ENCODE measurements around the gene LINGO4.
"Not testable (repeated sequence)": the region's sequence is repeated elsewhere in the genome, so short reads cannot be mapped to it uniquely, and the experiment has no call there.

The LINGO4 gene

DNA sequence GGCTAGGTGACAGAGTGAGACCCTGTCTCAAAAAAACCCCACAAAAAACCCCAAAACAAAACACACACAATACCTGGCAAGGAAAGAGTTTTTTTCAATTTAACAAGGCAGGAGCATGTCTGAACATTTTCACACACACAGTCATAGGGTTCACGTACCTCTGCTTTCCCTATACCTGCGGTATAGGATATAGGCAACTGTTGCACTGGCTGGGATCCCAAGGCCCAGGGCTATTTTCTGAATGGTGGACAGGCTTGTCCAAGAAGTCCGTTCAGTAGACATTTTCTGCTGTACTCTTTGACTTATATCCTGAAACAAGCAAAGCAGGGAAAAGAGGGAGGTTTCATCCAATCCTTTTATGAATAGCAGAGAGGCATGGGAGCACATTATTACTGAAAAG is 22.5 kb downstream of the LINGO4 start (continued):
- TF ChIP-seq ISL1 (CRISPR knock-in tag; IDR thresholded peaks at IDR 0.05) (no peak), SNAI2 (CRISPR knock-in tag; IDR thresholded peaks at IDR 0.05) (no peak)
- TF ChIP-seq, protein P1, sequence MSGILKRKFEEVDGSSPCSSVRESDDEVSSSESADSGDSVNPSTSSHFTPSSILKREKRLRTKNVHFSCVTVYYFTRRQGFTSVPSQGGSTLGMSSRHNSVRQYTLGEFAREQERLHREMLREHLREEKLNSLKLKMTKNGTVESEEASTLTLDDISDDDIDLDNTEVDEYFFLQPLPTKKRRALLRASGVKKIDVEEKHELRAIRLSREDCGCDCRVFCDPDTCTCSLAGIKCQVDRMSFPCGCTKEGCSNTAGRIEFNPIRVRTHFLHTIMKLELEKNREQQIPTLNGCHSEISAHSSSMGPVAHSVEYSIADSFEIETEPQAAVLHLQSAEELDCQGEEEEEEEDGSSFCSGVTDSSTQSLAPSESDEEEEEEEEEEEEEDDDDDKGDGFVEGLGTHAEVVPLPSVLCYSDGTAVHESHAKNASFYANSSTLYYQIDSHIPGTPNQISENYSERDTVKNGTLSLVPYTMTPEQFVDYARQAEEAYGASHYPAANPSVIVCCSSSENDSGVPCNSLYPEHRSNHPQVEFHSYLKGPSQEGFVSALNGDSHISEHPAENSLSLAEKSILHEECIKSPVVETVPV (CRISPR knock-in tag; IDR thresholded peaks at IDR 0.05) = no peak

DNA sequence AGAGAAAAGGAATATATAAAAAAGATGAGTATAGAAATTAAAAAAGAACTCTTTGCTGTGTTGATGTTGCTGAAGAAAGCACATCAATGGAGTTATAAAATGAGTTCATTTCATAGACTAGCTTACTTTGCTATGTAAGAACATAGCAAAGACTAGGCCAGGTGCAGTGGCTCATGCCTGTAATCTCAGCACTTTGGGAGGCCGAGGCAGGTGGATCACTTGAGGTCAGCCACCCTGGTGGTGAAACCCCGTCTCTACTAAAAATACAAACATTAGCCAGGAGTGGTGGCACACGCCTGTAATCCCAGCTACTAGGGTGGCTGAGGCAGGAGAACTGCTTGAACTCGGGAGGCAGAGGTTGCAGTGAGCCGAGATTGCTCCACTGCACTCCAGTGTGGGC is 23.2 kb downstream of the LINGO4 start:
- ATAC-seq = not testable (repeated sequence)

DNA sequence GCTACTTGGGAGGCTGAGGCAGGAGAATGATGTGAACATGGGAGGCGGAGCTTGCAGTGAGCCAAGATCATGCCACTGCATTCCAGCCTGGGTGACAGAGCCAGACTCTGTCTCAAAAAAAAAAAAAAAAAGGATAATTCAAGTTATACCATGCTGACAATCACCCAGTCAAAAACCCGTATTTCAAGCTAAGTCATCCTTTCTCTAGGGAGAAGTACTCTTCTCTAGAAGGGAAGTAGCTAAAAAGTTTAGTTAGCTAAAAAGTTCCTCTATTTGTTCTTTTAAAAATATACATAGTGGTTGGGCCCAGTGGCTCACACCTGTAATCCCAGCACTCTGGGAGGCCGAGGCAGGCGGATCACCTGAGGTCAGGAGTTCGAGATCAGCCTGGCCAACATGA is 24.5 kb downstream of the LINGO4 start:
- ATAC-seq = not testable (repeated sequence)

DNA sequence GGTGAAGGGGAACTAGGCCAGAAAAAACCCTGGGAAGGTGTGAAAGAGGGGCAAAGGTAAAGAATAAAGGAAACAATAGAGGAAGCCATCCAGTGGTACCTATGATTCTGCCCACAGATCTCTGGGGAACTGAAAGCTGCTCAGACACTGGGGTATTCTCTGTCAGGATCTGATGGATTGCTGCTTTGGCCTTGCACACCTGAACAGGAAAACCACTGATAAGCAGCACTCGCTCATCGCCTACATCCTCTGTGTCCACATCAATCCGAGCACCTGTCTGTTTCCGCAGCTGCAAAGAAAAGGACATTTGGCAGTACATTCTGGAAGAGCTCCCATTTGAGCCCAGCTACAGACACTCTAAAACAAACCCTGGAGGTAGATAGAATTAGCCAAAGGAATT is 25.4 kb downstream of the LINGO4 start:
- TF ChIP-seq ARNTL (CRISPR knock-in tag; IDR thresholded peaks at IDR 0.05; ENCODE audit: borderline replicate concordance, low read depth) = no peak
- TF ChIP-seq, protein P2, sequence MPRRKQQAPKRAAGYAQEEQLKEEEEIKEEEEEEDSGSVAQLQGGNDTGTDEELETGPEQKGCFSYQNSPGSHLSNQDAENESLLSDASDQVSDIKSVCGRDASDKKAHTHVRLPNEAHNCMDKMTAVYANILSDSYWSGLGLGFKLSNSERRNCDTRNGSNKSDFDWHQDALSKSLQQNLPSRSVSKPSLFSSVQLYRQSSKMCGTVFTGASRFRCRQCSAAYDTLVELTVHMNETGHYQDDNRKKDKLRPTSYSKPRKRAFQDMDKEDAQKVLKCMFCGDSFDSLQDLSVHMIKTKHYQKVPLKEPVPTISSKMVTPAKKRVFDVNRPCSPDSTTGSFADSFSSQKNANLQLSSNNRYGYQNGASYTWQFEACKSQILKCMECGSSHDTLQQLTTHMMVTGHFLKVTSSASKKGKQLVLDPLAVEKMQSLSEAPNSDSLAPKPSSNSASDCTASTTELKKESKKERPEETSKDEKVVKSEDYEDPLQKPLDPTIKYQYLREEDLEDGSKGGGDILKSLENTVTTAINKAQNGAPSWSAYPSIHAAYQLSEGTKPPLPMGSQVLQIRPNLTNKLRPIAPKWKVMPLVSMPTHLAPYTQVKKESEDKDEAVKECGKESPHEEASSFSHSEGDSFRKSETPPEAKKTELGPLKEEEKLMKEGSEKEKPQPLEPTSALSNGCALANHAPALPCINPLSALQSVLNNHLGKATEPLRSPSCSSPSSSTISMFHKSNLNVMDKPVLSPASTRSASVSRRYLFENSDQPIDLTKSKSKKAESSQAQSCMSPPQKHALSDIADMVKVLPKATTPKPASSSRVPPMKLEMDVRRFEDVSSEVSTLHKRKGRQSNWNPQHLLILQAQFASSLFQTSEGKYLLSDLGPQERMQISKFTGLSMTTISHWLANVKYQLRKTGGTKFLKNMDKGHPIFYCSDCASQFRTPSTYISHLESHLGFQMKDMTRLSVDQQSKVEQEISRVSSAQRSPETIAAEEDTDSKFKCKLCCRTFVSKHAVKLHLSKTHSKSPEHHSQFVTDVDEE (CRISPR knock-in tag; IDR thresholded peaks at IDR 0.05) = no peak
- no peak for TF ChIP-seq ZC3H10 (CRISPR knock-in tag; IDR thresholded peaks at IDR 0.05)
- TF ChIP-seq, protein P3, sequence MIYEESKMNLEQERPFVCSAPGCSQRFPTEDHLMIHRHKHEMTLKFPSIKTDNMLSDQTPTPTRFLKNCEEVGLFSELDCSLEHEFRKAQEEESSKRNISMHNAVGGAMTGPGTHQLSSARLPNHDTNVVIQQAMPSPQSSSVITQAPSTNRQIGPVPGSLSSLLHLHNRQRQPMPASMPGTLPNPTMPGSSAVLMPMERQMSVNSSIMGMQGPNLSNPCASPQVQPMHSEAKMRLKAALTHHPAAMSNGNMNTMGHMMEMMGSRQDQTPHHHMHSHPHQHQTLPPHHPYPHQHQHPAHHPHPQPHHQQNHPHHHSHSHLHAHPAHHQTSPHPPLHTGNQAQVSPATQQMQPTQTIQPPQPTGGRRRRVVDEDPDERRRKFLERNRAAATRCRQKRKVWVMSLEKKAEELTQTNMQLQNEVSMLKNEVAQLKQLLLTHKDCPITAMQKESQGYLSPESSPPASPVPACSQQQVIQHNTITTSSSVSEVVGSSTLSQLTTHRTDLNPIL (CRISPR knock-in tag; IDR thresholded peaks at IDR 0.05; ENCODE audit: low read depth) = no peak
- no peak for TF ChIP-seq CSDC2 (CRISPR knock-in tag; IDR thresholded peaks at IDR 0.05)
- TF ChIP-seq ISL1 (CRISPR knock-in tag; IDR thresholded peaks at IDR 0.05) = no peak
- TF ChIP-seq, protein P1 (CRISPR knock-in tag; IDR thresholded peaks at IDR 0.05) = no peak
- no peak for TF ChIP-seq ZNF8 (CRISPR knock-in tag; IDR thresholded peaks at IDR 0.05)
- TF ChIP-seq, protein P4, sequence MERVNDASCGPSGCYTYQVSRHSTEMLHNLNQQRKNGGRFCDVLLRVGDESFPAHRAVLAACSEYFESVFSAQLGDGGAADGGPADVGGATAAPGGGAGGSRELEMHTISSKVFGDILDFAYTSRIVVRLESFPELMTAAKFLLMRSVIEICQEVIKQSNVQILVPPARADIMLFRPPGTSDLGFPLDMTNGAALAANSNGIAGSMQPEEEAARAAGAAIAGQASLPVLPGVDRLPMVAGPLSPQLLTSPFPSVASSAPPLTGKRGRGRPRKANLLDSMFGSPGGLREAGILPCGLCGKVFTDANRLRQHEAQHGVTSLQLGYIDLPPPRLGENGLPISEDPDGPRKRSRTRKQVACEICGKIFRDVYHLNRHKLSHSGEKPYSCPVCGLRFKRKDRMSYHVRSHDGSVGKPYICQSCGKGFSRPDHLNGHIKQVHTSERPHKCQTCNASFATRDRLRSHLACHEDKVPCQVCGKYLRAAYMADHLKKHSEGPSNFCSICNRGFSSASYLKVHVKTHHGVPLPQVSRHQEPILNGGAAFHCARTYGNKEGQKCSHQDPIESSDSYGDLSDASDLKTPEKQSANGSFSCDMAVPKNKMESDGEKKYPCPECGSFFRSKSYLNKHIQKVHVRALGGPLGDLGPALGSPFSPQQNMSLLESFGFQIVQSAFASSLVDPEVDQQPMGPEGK (CRISPR knock-in tag; IDR thresholded peaks at IDR 0.05; ENCODE audit: borderline replicate concordance) = no peak
- no peak for TF ChIP-seq GLIS3 (CRISPR knock-in tag; IDR thresholded peaks at IDR 0.05)
- no peak for TF ChIP-seq PPARA (CRISPR knock-in tag; IDR thresholded peaks at IDR 0.05; ENCODE audit: borderline replicate concordance)
- TF ChIP-seq TCF4 (CRISPR knock-in tag; IDR thresholded peaks at IDR 0.05; ENCODE audit: borderline replicate concordance) = no peak
- no peak for TF ChIP-seq ZNF70 (CRISPR knock-in tag; IDR thresholded peaks at IDR 0.05)
- no peak for TF ChIP-seq RARB (CRISPR knock-in tag; IDR thresholded peaks at IDR 0.05)
- TF ChIP-seq TOX (CRISPR knock-in tag; IDR thresholded peaks at IDR 0.05; ENCODE audit: borderline replicate concordance) = no peak
- TF ChIP-seq BACH2 (CRISPR knock-in tag; IDR thresholded peaks at IDR 0.05; ENCODE audit: borderline replicate concordance) = no peak
- TF ChIP-seq ZFP3 (CRISPR knock-in tag; IDR thresholded peaks at IDR 0.05) = no peak
- no peak for ATAC-seq

DNA sequence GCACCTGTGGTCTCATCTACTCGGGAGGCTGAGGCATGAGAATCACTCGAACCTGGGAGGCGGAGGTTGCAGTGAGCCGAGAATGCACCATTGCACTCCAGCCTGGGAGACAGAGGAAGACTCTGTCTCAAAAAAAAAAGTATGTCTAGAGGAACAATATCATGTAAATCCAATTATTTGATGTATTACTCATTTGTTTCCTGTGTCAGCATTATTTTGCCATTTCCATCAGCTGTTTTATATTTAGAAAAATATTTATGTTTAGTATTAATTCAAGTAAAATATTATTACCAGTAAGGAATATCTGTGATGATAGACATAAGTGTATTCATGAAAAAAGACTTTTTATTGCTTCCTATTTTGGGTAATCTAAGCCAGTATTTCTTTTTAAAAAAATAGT is 27.9 kb downstream of the LINGO4 start:
- no peak for ATAC-seq
- TF ChIP-seq BACH2 (CRISPR knock-in tag; IDR thresholded peaks at IDR 0.05; ENCODE audit: borderline replicate concordance) = no peak
- TF ChIP-seq TCF4 (CRISPR knock-in tag; IDR thresholded peaks at IDR 0.05; ENCODE audit: borderline replicate concordance) = no peak
- no peak for TF ChIP-seq ISL1 (CRISPR knock-in tag; IDR thresholded peaks at IDR 0.05)
- TF ChIP-seq, protein P1 (CRISPR knock-in tag; IDR thresholded peaks at IDR 0.05) = no peak
- TF ChIP-seq, protein P2 (CRISPR knock-in tag; IDR thresholded peaks at IDR 0.05) = no peak
- TF ChIP-seq, protein P3 (CRISPR knock-in tag; IDR thresholded peaks at IDR 0.05; ENCODE audit: low read depth) = no peak
